Bronchial epithelial cell (primary cell): Measurements from ENCODE around the gene DYRK4. TPM values are rescaled to one million over a fixed set of nuclear protein-coding genes. Genes with fewer than 3 reads are reported as not detected.
A peak's percentile ranks its signal among the peaks of the same experiment; 100 is the strongest.

ENCODE experiments used
- DNase-seq: peaks from one replicate; pipeline ENCODE4 v3.0.0-alpha.2; 2010; ENCODE audit warnings: low read depth
- FAIRE-seq: peaks from 2 replicates; lab custom pipeline; 2011; peaks lifted over from hg19 to GRCh38; lab: Jason Lieb, UNC
- H3K27me3 ChIP-seq: 2 replicates; pipeline ENCODE4 v1.5.1; 2011; ENCODE audit warnings: low read length; ENCODE audit not compliant: control insufficient read depth, insufficient read depth
- H3K36me3 ChIP-seq: 2 replicates; pipeline ENCODE4 v1.5.1; 2011; ENCODE audit warnings: low read length; ENCODE audit not compliant: control insufficient read depth, insufficient read depth
- H3K4me3 ChIP-seq: 2 replicates; pipeline ENCODE4 v1.5.1; 2011; ENCODE audit warnings: mild to moderate bottlenecking, low read depth, low read length, control low read depth
- total RNA-seq: library from RNA; depleted of rRNA; stranded (reverse); fragments of >200 nt; gene quantifications from 2 replicates; pipeline ENCODE4 v1.2.1, GENCODE V29; 2014
- TF ChIP-seq, protein P1 (sequence below): IDR thresholded peaks from 2 replicates; pipeline ENCODE4 v1.5.1; 2011; ENCODE audit warnings: mild to moderate bottlenecking, moderate library complexity, low read length, control low read depth, inconsistent platforms; ENCODE audit not compliant: insufficient read depth, severe bottlenecking

Gene DYRK4
- total RNA-seq, 1 donor from 2014 or later = 20.0 TPM

DNA sequence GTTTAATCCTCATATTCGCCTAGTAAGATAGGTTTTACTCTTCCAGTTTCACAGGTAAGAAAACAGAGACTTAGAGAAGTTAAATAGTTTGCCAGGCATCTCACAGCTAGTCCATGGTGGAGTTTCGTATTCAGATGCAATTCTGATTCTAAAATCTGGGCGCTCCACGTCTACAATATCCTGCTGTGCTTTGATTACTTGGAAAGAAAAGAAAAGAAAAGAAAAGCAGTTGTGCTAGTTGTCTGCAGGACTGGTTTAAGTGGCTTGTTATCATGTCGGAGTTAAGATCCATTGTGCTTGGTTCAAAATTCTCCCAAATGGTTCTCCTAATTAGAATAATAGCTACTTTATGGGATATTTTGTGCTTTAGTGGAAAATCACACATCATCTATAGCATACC, 68.3 kb downstream of the DYRK4 start:
- DNase-seq = no peak
- no peak for FAIRE-seq
- Histone ChIP-seq H3K4me3 (no peak overlapping the region), H3K36me3 (no peaks in the 10 kb centered on the region), H3K27me3 (no peaks in the 10 kb centered on the region)
- TF ChIP-seq, protein P1, sequence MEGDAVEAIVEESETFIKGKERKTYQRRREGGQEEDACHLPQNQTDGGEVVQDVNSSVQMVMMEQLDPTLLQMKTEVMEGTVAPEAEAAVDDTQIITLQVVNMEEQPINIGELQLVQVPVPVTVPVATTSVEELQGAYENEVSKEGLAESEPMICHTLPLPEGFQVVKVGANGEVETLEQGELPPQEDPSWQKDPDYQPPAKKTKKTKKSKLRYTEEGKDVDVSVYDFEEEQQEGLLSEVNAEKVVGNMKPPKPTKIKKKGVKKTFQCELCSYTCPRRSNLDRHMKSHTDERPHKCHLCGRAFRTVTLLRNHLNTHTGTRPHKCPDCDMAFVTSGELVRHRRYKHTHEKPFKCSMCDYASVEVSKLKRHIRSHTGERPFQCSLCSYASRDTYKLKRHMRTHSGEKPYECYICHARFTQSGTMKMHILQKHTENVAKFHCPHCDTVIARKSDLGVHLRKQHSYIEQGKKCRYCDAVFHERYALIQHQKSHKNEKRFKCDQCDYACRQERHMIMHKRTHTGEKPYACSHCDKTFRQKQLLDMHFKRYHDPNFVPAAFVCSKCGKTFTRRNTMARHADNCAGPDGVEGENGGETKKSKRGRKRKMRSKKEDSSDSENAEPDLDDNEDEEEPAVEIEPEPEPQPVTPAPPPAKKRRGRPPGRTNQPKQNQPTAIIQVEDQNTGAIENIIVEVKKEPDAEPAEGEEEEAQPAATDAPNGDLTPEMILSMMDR = no peak

DNA sequence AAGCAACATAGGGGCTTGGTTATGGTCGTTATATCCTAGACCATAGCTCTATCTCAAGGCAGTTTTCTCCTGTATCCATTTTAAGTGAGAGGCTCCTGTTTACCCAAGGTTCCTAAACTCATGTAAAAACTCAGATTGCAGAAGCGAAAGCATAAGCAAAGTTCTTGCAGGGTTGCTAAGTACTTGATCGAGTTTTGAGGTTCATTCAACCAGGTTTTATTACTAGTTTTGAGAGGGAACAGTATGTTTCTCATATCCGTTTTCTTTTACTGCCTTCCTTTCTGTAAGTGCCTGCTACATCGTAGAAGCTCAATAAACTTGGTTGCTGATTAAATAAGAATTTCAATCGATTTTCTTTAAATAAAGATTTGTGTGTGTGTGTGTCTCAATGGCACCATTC, 81.7 kb downstream of the DYRK4 start:
- TF ChIP-seq, protein P1 = no peak
- no peak for FAIRE-seq
- no peak for DNase-seq
- Histone ChIP-seq H3K4me3 (no peak overlapping the region), H3K36me3 (no peaks in the 10 kb centered on the region), H3K27me3 (no peaks in the 10 kb centered on the region)

DNA sequence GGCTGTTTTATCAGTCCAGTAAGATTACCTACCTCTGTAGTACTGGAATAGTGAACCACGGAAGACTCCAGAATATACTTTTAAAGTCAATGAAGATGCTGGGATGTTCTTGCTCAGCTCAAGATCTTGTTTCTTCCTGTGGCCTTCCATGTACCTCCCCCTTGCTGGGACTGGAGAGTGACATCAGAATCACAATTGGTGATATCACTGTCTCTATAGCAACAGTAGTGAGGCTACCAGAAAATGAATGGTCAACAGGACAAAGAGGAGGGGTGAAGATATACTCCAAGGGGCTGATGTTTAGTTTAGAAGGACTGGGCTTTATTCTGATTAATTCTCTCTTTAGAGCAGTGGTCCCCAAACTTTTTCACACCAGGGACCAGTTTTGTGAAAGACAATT, 83.0 kb downstream of the DYRK4 start:
- DNase-seq = no peak
- Histone ChIP-seq H3K36me3 (no peaks in the 10 kb centered on the region), H3K27me3 (no peaks in the 10 kb centered on the region), H3K4me3 (no peak overlapping the region)
- FAIRE-seq = no peak
- TF ChIP-seq, protein P1 = no peak

DNA sequence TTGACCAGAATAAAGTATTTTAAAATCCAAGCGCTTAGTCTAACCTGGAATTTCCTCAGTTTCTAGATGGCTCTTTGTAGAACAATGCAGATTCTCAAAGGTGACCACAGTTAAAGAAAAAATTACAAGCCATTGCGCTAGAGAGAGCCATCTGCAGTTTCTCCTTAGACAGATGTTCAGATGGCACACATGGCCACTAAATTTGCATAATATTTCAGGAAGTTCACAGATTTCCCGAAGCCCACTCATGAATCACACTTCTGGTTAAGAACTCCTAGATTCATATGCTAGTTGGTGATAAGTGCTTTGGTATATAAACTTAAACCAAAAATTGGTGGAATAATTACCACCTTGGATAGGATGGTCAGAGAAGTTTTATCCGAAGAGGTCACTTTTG, 86.1 kb downstream of the DYRK4 start:
- FAIRE-seq = no peak
- no peaks in the 10 kb centered on the region for H3K36me3 ChIP-seq
- H3K4me3 ChIP-seq = peak overlapping the region; percentile 88
- peak; percentile 24 for DNase-seq
- H3K27me3 ChIP-seq = no peaks in the 10 kb centered on the region
- TF ChIP-seq, protein P1 = no peak

DNA sequence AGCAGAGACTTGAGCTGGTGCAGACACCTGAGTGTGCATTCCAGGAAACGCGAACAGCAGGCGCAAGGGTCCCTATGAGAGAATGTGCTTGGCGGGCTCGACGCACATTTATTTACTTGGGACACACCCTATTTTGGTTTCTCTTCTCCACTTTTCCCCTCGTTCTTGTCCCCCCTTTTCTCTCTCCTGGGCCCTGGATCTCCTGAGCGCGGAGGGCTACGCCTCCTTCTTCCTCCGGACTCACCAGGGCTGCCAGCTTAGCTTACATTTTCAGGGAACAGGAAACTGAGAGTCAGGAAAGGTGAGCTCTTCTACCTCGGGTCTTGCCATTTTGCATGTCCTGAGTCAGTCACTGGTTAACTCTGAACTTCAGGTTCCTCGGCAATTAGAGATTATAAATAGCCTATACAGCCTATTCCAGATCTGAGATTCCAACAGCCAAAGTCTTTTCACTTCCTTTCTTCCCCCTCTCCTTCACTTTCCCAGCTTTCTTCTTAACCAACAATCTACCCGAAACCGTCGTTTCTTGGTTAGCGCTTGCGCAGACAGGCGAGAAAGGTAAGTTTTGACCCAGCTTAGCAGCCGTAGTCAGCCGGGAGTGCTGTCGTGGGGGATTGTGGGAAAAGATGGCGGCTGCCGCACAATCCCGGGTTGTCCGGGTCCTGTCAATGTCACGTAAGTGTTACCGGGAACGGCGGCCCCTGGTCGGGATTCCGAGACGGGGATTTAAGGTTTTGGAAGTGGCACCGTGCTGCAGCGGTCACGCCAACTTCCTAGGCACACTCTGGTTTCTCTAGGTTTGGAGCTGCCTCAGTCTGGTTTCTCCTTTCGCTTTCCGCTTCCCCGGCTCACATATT, 86.7 kb downstream of the DYRK4 start, which contains the start of the genes AKAP3 and NDUFA9:
AKAP3 (minus strand) TSS at position 551 of the 857 bp plus-strand sequence. CDS start 10,855 bp downstream, outside the sequence.
NDUFA9 (plus strand) TSS at position 614 of the 857 bp plus-strand sequence; CDS start at position 627, 13 bp downstream.
- TF ChIP-seq, protein P1 = no peak
- FAIRE-seq (peak; percentile 70), DNase-seq (peak; percentile 86)
- H3K27me3 ChIP-seq = no peaks in the 10 kb centered on the region
- no peaks in the 10 kb centered on the region for H3K36me3 ChIP-seq
- H3K4me3 ChIP-seq = peak within 1 kb of the TSS; percentile 88

DNA sequence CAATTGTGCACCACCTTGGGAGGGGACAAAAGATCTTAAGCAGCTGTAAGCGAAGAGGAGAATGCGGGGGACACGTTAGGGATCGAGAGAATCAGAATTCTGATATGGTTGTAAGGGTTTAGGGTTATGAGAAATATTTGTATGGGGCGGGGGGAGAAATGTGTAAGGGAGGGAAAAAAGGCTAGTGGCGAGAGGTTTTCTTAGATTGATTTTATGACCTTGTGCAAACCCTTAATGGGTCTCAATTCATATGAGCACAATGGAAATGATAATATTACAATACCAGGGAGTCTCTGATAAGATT, 87.3 kb downstream of the DYRK4 start:
- FAIRE-seq (no peak), DNase-seq (no peak)
- peaks cover 2% of the 10 kb centered on the region for H3K36me3 ChIP-seq
- H3K27me3 ChIP-seq = no peaks in the 10 kb centered on the region
- peak overlapping the region; percentile 88 for H3K4me3 ChIP-seq
- TF ChIP-seq, protein P1 = no peak
